ENCODE data around the gene NUP62. TPM values are rescaled to one million over a fixed set of nuclear protein-coding genes. Genes with fewer than 3 reads are reported as not detected.
"Not testable (repeated sequence)": the region's sequence is repeated elsewhere in the genome, so short reads cannot be mapped to it uniquely, and the experiment has no call there.

NUP62 gene
- polyA plus RNA-seq (2013, experiment 1 of 2; ENCODE audit: insufficient read length): 47.6 TPM
- 43.8 TPM for polyA plus RNA-seq (2013, experiment 2 of 2; ENCODE audit: insufficient read length)

GRCh38 chr19:49929121-49929610, at the start of gene NUP62, which contains the start of gene ATF5:
TSS of gene NUP62 (minus strand) at chr19:49929504. CDS start at chr19:49909807, 19,697 bp downstream.
TSS of gene ATF5 (plus strand) at chr19:49929205. CDS start at chr19:49930851, 1,646 bp downstream.
- DNase-seq: peak; percentile 87

- DNase-seq: no peak
These were observed 49.0 kb upstream of the NUP62 start for GRCh38 chr19:49978324-49978723.

GRCh38 chr19:49977881-49978280, 48.6 kb upstream of the NUP62 start:
- no peak for DNase-seq

- no peak for DNase-seq
These were observed 47.8 kb upstream of the NUP62 start for GRCh38 chr19:49977076-49977475.

- no peak for DNase-seq
These were observed 47.2 kb upstream of the NUP62 start for GRCh38 chr19:49976496-49976895.

- DNase-seq: no peak
These were observed 45.7 kb upstream of the NUP62 start for GRCh38 chr19:49975051-49975450.

- no peak for DNase-seq
These were observed 44.7 kb upstream of the NUP62 start for GRCh38 chr19:49973987-49974386.

- no peak for DNase-seq
These were observed 43.5 kb upstream of the NUP62 start for GRCh38 chr19:49972841-49973240.

- DNase-seq: no peak
These were observed 42.7 kb upstream of the NUP62 start for GRCh38 chr19:49971991-49972411.

GRCh38 chr19:49969355-49969754, 40.1 kb upstream of the NUP62 start:
- DNase-seq: not testable (repeated sequence)

- DNase-seq: no peak
These were observed 39.1 kb upstream of the NUP62 start for GRCh38 chr19:49968279-49968922.

GRCh38 chr19:49960980-49961379, 31.7 kb upstream of the NUP62 start, which contains the start of gene SIGLEC11:
TSS of gene SIGLEC11 (minus strand) at chr19:49961172. CDS start at chr19:49961081, 91 bp downstream.
- not testable (repeated sequence) for DNase-seq

- DNase-seq: not testable (repeated sequence)
These were observed 30.6 kb upstream of the NUP62 start for GRCh38 chr19:49959892-49960291.

- not testable (repeated sequence) for DNase-seq
These were observed 29.3 kb upstream of the NUP62 start for GRCh38 chr19:49958596-49958995.

- not testable (repeated sequence) for DNase-seq
These were observed 28.8 kb upstream of the NUP62 start for GRCh38 chr19:49958144-49958543.

GRCh38 chr19:49957262-49957915, 28.1 kb upstream of the NUP62 start:
- DNase-seq: no peak

- DNase-seq: no peak
These were observed 26.8 kb upstream of the NUP62 start for GRCh38 chr19:49956115-49956495.

- DNase-seq: no peak
These were observed 25.6 kb upstream of the NUP62 start for GRCh38 chr19:49954933-49955332.

- DNase-seq: no peak
These were observed 25.0 kb upstream of the NUP62 start for GRCh38 chr19:49954092-49954829.

- DNase-seq: no peak
These were observed 24.1 kb upstream of the NUP62 start for GRCh38 chr19:49953416-49953815.

GRCh38 chr19:49952906-49953305, 23.6 kb upstream of the NUP62 start:
- DNase-seq: no peak

GRCh38 chr19:49952479-49952836, 23.2 kb upstream of the NUP62 start:
- DNase-seq: no peak
